ENCODE data around the gene PDCD6IP.

DNA sequence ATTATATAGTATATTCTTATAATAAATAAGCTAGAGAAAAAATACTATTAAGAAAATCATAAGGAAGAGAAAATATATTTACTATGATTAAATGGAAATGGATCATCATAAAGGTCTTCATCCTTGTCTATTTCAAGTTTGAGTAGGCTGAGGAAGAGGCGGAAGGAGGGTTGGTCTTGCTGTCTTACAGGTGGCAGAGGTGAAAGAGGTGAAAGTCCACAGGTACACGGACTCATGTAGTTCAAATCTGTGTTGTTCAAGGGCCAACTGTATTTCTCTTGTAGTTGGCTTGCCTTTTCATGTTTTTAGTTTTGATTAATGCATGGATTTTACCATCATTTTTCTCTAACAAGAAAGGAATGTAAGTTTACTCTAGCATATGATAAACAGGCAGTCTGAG is 41.7 kb downstream of the PDCD6IP start:
- no peak for TF ChIP-seq POLR2A (IDR thresholded peaks at IDR 0.05)
- TF ChIP-seq, protein P1, sequence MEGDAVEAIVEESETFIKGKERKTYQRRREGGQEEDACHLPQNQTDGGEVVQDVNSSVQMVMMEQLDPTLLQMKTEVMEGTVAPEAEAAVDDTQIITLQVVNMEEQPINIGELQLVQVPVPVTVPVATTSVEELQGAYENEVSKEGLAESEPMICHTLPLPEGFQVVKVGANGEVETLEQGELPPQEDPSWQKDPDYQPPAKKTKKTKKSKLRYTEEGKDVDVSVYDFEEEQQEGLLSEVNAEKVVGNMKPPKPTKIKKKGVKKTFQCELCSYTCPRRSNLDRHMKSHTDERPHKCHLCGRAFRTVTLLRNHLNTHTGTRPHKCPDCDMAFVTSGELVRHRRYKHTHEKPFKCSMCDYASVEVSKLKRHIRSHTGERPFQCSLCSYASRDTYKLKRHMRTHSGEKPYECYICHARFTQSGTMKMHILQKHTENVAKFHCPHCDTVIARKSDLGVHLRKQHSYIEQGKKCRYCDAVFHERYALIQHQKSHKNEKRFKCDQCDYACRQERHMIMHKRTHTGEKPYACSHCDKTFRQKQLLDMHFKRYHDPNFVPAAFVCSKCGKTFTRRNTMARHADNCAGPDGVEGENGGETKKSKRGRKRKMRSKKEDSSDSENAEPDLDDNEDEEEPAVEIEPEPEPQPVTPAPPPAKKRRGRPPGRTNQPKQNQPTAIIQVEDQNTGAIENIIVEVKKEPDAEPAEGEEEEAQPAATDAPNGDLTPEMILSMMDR (IDR thresholded peaks at IDR 0.05 in 8 of 11, conservative IDR thresholded peaks at IDR 0.05 in 3 of 11): no peak
